ENCODE measurements around the gene HK3. TPM values are rescaled to one million over a fixed set of nuclear protein-coding genes. Genes with fewer than 3 reads are reported as not detected.

The HK3 gene
- total RNA-seq, 2 donors from 2014 or later = 1.8 to 3.6 TPM

- Histone ChIP-seq H3K27me3 (peaks cover 0 to 4% of the 10 kb centered on the region in 2 donors), H3K4me3 (no peak overlapping the region), H3K36me3 (replicated peaks in 1 of 2; ENCODE audit: insufficient read depth in 1 of 2, low read depth in 2 of 2) (no peaks in the 10 kb centered on the region), H3K9me3 (no peaks in the 10 kb centered on the region), H3K27ac (no peak overlapping the region), H3K4me1 (no peaks in the 10 kb centered on the region)
- WGBS, 2 donors = 48 to 66% methylated on average over 7 to 8 of the region's 8 CpGs
- TF ChIP-seq POLR2A (IDR thresholded peaks at IDR 0.05) = no peak
- TF ChIP-seq CTCF (IDR thresholded peaks at IDR 0.05) = no peak
- DNase-seq (no peak), ATAC-seq (no peak)
- intact Hi-C loops (cut with DNase I) = no loop called here
Observed at GRCh38 chr5:176854164-176854563, 45.0 kb downstream of the HK3 start.

DNA sequence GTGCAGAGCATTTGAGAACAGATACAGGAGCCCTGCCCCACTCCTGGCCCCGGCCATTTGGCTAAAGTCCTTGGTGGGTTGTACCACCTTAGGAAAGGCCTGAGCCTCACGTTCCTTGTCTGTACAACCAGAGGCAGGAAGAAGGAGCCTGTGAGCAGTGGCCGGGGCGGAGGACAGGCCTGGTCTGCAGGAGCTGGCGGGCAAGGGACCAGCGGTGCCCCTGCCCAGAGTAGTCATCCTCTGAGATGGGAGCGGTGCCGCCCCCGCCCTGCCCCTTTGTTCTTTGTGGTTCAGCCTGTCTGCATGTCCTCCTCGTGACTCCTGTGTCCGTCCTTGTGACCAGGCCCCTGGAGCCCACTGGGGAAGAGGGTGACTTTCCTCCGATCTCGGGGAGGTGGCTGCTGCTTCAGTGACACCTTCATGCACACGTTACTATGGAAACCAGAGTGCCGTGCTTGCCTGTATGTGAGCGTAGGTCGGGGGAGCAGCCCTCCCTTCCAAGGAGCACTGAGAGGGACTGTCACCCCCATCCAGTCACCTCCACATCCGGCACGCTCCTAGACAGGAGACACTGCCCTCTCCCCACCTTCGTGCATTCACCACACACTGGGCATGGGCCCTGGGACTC lies 45.9 kb downstream of the HK3 start:
- intact Hi-C loops (cut with DNase I) = no loop called here
- ATAC-seq (no peak), DNase-seq (no peak)
- H3K4me1 ChIP-seq = no peaks in the 10 kb centered on the region
- H3K9me3 ChIP-seq = no peaks in the 10 kb centered on the region
- 71 to 73% methylated on average over 16 to 20 of the region's 20 CpGs for WGBS, 2 donors
- TF ChIP-seq CTCF (IDR thresholded peaks at IDR 0.05) = no peak
- no peak for TF ChIP-seq POLR2A (IDR thresholded peaks at IDR 0.05)
- H3K36me3 ChIP-seq (replicated peaks in 1 of 2; ENCODE audit: insufficient read depth in 1 of 2, low read depth in 2 of 2) = no peaks in the 10 kb centered on the region
- H3K4me3 ChIP-seq = no peak overlapping the region
- H3K27ac ChIP-seq = no peak overlapping the region
- peaks cover 0 to 4% of the 10 kb centered on the region in 2 donors for H3K27me3 ChIP-seq

- no peaks in the 10 kb centered on the region for H3K9me3 ChIP-seq
- H3K4me1 ChIP-seq = no peaks in the 10 kb centered on the region
- WGBS, 2 donors = 31 to 67% methylated on average over 5 to 17 of the region's 17 CpGs
- intact Hi-C loops (cut with DNase I) = no loop called here
- no peak overlapping the region for H3K4me3 ChIP-seq
- TF ChIP-seq CTCF (IDR thresholded peaks at IDR 0.05) (no peak), POLR2A (IDR thresholded peaks at IDR 0.05) (no peak)
- no peaks in the 10 kb centered on the region for H3K36me3 ChIP-seq (replicated peaks in 1 of 2; ENCODE audit: insufficient read depth in 1 of 2, low read depth in 2 of 2)
- H3K27me3 ChIP-seq = peaks cover 0 to 4% of the 10 kb centered on the region in 2 donors
- DNase-seq = peak in 2 of 4 donors; percentile 31 to 32
- no peak overlapping the region for H3K27ac ChIP-seq
- ATAC-seq = no peak
Observed at GRCh38 chr5:176851871-176852658, 47.1 kb downstream of the HK3 start.

GRCh38 chr5:176851380-176851779 lies 47.8 kb downstream of the HK3 start:
- peaks cover 0 to 4% of the 10 kb centered on the region in 2 donors for H3K27me3 ChIP-seq
- intact Hi-C loops (cut with DNase I) = no loop called here

More at GRCh38 chr5:176851380-176851779, 47.8 kb downstream of the HK3 start:
- Histone ChIP-seq H3K9me3 (no peaks in the 10 kb centered on the region), H3K36me3 (replicated peaks in 1 of 2; ENCODE audit: insufficient read depth in 1 of 2, low read depth in 2 of 2) (no peaks in the 10 kb centered on the region), H3K27ac (no peak overlapping the region), H3K4me1 (no peaks in the 10 kb centered on the region), H3K4me3 (no peak overlapping the region)
- 65 to 70% methylated on average over 3 to 11 of the region's 12 CpGs for WGBS, 2 donors
- ATAC-seq = no peak
- no peak for DNase-seq
- TF ChIP-seq POLR2A (IDR thresholded peaks at IDR 0.05) (no peak), CTCF (IDR thresholded peaks at IDR 0.05) (no peak)

All from body of pancreas (tissue), 4 donors.